Measurements from ENCODE around the gene MINAR1.

DNA sequence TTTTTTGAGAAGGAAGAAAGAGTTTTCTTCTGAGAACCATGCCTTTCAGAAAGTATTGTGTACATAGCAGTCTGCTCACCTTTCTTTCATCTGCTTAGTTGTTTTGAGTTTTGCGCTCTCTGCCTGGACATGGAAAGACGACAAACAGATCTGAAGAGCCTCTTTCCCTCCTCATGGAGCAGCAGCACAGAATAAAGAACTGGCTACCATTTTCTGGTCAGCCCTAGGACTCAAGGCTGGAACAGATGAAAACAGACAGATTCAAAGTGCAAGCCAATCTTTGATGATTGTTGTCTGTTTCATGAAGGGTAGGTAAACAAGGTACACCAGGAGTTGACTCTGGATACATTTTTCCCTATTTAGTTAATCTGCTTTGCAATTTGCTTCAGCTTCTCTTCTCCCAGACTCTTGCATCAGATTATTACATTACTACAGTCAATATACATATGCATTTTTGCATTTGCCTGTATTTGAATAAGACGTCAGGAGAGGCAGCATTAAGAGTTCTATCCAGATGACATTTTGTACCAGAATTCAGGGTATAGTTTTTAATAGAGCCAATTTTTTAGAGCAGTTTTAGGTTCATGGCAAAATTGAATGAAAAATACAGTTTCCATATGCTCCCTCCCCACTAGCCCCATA lies 34.7 kb upstream of the MINAR1 start:
- TF ChIP-seq, protein P1, sequence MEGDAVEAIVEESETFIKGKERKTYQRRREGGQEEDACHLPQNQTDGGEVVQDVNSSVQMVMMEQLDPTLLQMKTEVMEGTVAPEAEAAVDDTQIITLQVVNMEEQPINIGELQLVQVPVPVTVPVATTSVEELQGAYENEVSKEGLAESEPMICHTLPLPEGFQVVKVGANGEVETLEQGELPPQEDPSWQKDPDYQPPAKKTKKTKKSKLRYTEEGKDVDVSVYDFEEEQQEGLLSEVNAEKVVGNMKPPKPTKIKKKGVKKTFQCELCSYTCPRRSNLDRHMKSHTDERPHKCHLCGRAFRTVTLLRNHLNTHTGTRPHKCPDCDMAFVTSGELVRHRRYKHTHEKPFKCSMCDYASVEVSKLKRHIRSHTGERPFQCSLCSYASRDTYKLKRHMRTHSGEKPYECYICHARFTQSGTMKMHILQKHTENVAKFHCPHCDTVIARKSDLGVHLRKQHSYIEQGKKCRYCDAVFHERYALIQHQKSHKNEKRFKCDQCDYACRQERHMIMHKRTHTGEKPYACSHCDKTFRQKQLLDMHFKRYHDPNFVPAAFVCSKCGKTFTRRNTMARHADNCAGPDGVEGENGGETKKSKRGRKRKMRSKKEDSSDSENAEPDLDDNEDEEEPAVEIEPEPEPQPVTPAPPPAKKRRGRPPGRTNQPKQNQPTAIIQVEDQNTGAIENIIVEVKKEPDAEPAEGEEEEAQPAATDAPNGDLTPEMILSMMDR (IDR thresholded peaks at IDR 0.05; ENCODE audit: insufficient read depth, low read depth, low read length) = no peak
- TF ChIP-seq EZH2 (IDR thresholded peaks at IDR 0.05; ENCODE audit: insufficient read depth, low read length) = no peak

Data from astrocyte (in vitro differentiated cells and primary cell).